NB4 (cell line): Measurements from ENCODE around the gene ARSI.

ENCODE experiments used
- CTCF ChIP-seq: IDR thresholded peaks from one replicate; pipeline ENCODE4 v1.5.1; 2012; ENCODE audit warnings: low read depth, low read length
- MAX ChIP-seq: IDR thresholded peaks from 2 replicates; pipeline ENCODE4 v1.6.1; 2011; ENCODE audit warnings: low read depth, low read length
- MYC ChIP-seq: IDR thresholded peaks from 2 replicates; pipeline ENCODE4 v1.6.1; 2011; ENCODE audit warnings: low read depth, low read length
- POLR2A ChIP-seq: IDR thresholded peaks from 2 replicates; pipeline ENCODE4 v1.6.1; 2011; ENCODE audit warnings: mild to moderate bottlenecking; ENCODE audit not compliant: insufficient read length; ENCODE audit errors: extremely low read depth

- TF ChIP-seq CTCF, result no peak
- TF ChIP-seq MYC, result no peak
- no peak for TF ChIP-seq POLR2A
- TF ChIP-seq MAX, result no peak
These were observed 55.9 kb downstream of the ARSI start for GRCh38 chr5:150246835-150247234.
